Measurements from ENCODE around the gene APOBEC3B. TPM values are rescaled to one million over a fixed set of nuclear protein-coding genes. Genes with fewer than 3 reads are reported as not detected.

Gene APOBEC3B
- total and polyA plus RNA-seq, 9 of the 15 experiments (the other 6 are each of a cell fraction or from before 2014, with no cell fraction given): 5.9 to 166 (median 43.2) TPM

DNA sequence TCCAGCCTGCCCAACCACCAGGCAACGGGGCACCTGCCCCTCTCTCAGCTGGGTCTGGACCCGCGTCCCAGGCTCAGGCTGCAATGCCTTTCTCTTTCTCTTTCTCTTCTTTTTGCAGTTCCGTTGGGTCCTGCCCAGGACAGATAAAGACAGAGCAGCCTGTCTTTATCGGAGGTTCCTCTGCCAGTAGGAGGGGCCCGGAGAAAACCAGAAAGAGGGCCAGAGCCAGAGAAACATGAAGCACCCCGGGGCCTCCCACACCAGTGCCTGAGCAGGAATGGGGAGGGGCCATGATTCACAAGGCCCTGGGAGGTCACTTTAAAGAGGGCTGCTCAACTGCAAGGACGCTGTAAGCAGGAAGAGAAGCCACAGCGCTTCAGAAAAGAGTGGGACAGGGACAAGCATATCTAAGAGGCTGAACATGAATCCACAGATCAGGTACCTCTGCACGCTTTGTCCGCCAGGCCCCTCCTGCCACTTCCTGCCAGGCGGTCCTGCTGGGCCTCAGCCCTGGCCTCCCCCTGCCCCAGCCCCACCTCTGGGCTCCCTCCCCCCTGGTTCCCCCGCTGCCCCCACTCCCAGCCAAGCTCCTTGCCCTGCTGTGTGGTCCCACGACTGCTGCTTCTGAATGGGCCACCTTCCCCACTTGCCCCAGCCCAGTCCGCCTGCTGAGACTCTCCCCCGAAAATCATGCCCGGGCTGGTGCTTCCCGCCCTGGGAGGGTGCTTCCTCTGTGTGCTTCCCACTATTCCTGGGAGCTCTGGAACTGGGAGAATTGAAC, 32.0 kb downstream of the APOBEC3B start, which contains the start of gene APOBEC3C (continued):
- TF ChIP-seq, protein P1, sequence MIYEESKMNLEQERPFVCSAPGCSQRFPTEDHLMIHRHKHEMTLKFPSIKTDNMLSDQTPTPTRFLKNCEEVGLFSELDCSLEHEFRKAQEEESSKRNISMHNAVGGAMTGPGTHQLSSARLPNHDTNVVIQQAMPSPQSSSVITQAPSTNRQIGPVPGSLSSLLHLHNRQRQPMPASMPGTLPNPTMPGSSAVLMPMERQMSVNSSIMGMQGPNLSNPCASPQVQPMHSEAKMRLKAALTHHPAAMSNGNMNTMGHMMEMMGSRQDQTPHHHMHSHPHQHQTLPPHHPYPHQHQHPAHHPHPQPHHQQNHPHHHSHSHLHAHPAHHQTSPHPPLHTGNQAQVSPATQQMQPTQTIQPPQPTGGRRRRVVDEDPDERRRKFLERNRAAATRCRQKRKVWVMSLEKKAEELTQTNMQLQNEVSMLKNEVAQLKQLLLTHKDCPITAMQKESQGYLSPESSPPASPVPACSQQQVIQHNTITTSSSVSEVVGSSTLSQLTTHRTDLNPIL (CRISPR knock-in tag; IDR thresholded peaks at IDR 0.05): no peak
- peak; percentile 55; the same call in 1 of the 2 replicates for TF ChIP-seq JUND (IDR thresholded peaks at IDR 0.05; ENCODE audit: borderline replicate concordance, low read depth, low read length)
- TF ChIP-seq JUND (tag; IDR thresholded peaks at IDR 0.05; ENCODE audit: borderline replicate concordance, low read depth, low read length): peak; percentile 46; the same call in 1 of the 3 replicates
- TF ChIP-seq HNRNPH1 (optimal IDR thresholded peaks at IDR 0.05; ENCODE audit: low read depth, low read length): no peak
- TF ChIP-seq, protein P2, sequence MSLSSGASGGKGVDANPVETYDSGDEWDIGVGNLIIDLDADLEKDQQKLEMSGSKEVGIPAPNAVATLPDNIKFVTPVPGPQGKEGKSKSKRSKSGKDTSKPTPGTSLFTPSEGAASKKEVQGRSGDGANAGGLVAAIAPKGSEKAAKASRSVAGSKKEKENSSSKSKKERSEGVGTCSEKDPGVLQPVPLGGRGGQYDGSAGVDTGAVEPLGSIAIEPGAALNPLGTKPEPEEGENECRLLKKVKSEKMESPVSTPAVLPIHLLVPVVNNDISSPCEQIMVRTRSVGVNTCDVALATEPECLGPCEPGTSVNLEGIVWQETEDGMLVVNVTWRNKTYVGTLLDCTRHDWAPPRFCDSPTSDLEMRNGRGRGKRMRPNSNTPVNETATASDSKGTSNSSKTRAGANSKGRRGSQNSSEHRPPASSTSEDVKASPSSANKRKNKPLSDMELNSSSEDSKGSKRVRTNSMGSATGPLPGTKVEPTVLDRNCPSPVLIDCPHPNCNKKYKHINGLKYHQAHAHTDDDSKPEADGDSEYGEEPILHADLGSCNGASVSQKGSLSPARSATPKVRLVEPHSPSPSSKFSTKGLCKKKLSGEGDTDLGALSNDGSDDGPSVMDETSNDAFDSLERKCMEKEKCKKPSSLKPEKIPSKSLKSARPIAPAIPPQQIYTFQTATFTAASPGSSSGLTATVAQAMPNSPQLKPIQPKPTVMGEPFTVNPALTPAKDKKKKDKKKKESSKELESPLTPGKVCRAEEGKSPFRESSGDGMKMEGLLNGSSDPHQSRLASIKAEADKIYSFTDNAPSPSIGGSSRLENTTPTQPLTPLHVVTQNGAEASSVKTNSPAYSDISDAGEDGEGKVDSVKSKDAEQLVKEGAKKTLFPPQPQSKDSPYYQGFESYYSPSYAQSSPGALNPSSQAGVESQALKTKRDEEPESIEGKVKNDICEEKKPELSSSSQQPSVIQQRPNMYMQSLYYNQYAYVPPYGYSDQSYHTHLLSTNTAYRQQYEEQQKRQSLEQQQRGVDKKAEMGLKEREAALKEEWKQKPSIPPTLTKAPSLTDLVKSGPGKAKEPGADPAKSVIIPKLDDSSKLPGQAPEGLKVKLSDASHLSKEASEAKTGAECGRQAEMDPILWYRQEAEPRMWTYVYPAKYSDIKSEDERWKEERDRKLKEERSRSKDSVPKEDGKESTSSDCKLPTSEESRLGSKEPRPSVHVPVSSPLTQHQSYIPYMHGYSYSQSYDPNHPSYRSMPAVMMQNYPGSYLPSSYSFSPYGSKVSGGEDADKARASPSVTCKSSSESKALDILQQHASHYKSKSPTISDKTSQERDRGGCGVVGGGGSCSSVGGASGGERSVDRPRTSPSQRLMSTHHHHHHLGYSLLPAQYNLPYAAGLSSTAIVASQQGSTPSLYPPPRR (CRISPR knock-in tag; IDR thresholded peaks at IDR 0.05; ENCODE audit: borderline replicate concordance): no peak
- TF ChIP-seq OTX1 (CRISPR knock-in tag; IDR thresholded peaks at IDR 0.05): no peak
- TF ChIP-seq, protein P3, sequence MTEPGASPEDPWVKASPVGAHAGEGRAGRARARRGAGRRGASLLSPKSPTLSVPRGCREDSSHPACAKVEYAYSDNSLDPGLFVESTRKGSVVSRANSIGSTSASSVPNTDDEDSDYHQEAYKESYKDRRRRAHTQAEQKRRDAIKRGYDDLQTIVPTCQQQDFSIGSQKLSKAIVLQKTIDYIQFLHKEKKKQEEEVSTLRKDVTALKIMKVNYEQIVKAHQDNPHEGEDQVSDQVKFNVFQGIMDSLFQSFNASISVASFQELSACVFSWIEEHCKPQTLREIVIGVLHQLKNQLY (CRISPR knock-in tag; conservative IDR thresholded peaks at IDR 0.05): no peak
- TF ChIP-seq CHD1 (IDR thresholded peaks at IDR 0.05; ENCODE audit: low read length): no peak
- no peak for TF ChIP-seq HMG20B (CRISPR knock-in tag; IDR thresholded peaks at IDR 0.05)
- TF ChIP-seq KDM1A (IDR thresholded peaks at IDR 0.05): 0 out of 4 replicates have a peak, but pooled peaks of 1 of the 2 experiments have one; percentile 8
- TF ChIP-seq HDAC8 (tag; IDR thresholded peaks at IDR 0.05): no peak
- TF ChIP-seq THRAP3 (IDR thresholded peaks at IDR 0.05; ENCODE audit: borderline replicate concordance): no peak
- TF ChIP-seq RBBP5 (IDR thresholded peaks at IDR 0.05; ENCODE audit: borderline replicate concordance, insufficient read depth, low read length, poor library complexity, severe bottlenecking): peak; percentile 15
- TF ChIP-seq NR2F6 (CRISPR knock-in tag; IDR thresholded peaks at IDR 0.05): no peak
- peak; percentile 52 for TF ChIP-seq MTA2 (IDR thresholded peaks at IDR 0.05; ENCODE audit: low read depth)
- TF ChIP-seq CHCHD3 (CRISPR knock-in tag; IDR thresholded peaks at IDR 0.05): no peak
- no peak for TF ChIP-seq RAD51 (IDR thresholded peaks at IDR 0.05; ENCODE audit: borderline replicate concordance, low read depth)
- no peak for TF ChIP-seq ZNF124 (CRISPR knock-in tag; IDR thresholded peaks at IDR 0.05)

Measured in K562 (cell line).